ENCODE data around the gene ACLY. TPM values are rescaled to one million over a fixed set of nuclear protein-coding genes. Genes with fewer than 3 reads are reported as not detected.

Gene ACLY
- total and polyA plus RNA-seq, 2 of the 13 experiments (the other 11 are each of a cell fraction or from before 2014, with no cell fraction given): 111 to 218 TPM

DNA sequence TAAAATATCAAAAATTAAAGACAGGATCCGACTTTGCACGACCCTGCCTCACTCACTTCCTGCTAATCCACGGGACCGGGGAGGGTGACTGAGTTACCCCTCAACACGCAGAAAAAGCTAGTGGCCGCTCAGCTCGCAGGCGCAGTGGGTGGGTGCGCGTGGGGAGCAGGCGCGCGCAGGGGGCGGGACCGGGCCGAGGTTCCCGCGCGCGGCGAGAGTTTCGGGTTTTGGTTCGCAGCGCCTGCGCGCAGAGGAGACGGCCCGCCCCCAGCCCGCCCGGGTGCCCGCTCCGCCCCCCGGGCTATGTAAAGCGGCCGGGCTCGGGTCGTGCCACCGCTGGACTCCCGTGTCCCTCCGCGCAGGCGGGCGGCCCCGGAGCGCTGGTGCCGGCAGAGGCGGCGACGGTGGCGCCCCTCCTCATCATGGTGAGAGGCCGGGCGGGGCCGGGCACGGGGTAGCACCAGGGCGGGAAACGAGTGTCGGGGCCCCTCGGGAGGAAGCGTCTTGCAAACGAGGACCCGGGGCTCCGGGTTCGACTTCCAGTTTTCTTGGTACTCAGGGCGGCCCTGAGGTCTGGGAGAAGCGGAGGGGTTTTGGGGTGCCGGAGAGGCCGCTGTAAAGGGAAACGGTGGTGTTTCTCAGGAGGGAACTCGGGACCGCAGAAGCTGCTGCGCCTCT is 47.9 kb upstream of the ACLY start, which contains the start of gene CNP (continued):
- TF ChIP-seq KAT7 (CRISPR knock-in tag; IDR thresholded peaks at IDR 0.05; ENCODE audit: borderline replicate concordance) (peak; percentile 2; the same call in 1 of the 2 replicates), ZNF547 (CRISPR knock-in tag; IDR thresholded peaks at IDR 0.05) (peak; percentile 86; the same call in 1 of the 2 replicates), PLRG1 (conservative IDR thresholded peaks at IDR 0.05) (no peak), RARG (CRISPR knock-in tag; IDR thresholded peaks at IDR 0.05; ENCODE audit: low read depth) (no peak; the same call in 1 of the 2 replicates), HOXA3 (CRISPR knock-in tag; IDR thresholded peaks at IDR 0.05) (peak; percentile 83), ZNF616 (CRISPR knock-in tag; IDR thresholded peaks at IDR 0.05; ENCODE audit: low read depth) (0 out of 2 replicates have a peak, but pooled peaks have one; percentile 75), ZNF468 (CRISPR knock-in tag; IDR thresholded peaks at IDR 0.05) (peak; percentile 89; the same call in 1 of the 2 replicates), HNRNPK (IDR thresholded peaks at IDR 0.05; ENCODE audit: low read depth, low read length, poor library complexity, severe bottlenecking) (no peak), NFYC (CRISPR knock-in tag; IDR thresholded peaks at IDR 0.05) (0 out of 2 replicates have a peak, but pooled peaks have one; percentile 23), IRF2 (CRISPR knock-in tag; IDR thresholded peaks at IDR 0.05) (peak; percentile 65; the same call in 1 of the 2 replicates), MIXL1 (CRISPR knock-in tag; IDR thresholded peaks at IDR 0.05) (0 out of 2 replicates have a peak, but pooled peaks have one; percentile 33), HOXA7 (CRISPR knock-in tag; IDR thresholded peaks at IDR 0.05) (0 out of 2 replicates have a peak, but pooled peaks have one; percentile 24), DPF2 (CRISPR knock-in tag; IDR thresholded peaks at IDR 0.05; ENCODE audit: borderline replicate concordance, low read depth) (no peak), ZNF746 (CRISPR knock-in tag; IDR thresholded peaks at IDR 0.05) (peak; percentile 84), MBNL3 (CRISPR knock-in tag; conservative IDR thresholded peaks at IDR 0.05) (no peak), XRCC5 (optimal IDR thresholded peaks at IDR 0.05; ENCODE audit: low read length) (no peak)
- TF ChIP-seq, protein P1, sequence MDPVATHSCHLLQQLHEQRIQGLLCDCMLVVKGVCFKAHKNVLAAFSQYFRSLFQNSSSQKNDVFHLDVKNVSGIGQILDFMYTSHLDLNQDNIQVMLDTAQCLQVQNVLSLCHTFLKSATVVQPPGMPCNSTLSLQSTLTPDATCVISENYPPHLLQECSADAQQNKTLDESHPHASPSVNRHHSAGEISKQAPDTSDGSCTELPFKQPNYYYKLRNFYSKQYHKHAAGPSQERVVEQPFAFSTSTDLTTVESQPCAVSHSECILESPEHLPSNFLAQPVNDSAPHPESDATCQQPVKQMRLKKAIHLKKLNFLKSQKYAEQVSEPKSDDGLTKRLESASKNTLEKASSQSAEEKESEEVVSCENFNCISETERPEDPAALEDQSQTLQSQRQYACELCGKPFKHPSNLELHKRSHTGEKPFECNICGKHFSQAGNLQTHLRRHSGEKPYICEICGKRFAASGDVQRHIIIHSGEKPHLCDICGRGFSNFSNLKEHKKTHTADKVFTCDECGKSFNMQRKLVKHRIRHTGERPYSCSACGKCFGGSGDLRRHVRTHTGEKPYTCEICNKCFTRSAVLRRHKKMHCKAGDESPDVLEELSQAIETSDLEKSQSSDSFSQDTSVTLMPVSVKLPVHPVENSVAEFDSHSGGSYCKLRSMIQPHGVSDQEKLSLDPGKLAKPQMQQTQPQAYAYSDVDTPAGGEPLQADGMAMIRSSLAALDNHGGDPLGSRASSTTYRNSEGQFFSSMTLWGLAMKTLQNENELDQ (CRISPR knock-in tag; IDR thresholded peaks at IDR 0.05; ENCODE audit: borderline replicate concordance): no peak
- TF ChIP-seq, protein P2, sequence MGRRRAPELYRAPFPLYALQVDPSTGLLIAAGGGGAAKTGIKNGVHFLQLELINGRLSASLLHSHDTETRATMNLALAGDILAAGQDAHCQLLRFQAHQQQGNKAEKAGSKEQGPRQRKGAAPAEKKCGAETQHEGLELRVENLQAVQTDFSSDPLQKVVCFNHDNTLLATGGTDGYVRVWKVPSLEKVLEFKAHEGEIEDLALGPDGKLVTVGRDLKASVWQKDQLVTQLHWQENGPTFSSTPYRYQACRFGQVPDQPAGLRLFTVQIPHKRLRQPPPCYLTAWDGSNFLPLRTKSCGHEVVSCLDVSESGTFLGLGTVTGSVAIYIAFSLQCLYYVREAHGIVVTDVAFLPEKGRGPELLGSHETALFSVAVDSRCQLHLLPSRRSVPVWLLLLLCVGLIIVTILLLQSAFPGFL (CRISPR knock-in tag; IDR thresholded peaks at IDR 0.05): no peak
- TF ChIP-seq, protein P3, sequence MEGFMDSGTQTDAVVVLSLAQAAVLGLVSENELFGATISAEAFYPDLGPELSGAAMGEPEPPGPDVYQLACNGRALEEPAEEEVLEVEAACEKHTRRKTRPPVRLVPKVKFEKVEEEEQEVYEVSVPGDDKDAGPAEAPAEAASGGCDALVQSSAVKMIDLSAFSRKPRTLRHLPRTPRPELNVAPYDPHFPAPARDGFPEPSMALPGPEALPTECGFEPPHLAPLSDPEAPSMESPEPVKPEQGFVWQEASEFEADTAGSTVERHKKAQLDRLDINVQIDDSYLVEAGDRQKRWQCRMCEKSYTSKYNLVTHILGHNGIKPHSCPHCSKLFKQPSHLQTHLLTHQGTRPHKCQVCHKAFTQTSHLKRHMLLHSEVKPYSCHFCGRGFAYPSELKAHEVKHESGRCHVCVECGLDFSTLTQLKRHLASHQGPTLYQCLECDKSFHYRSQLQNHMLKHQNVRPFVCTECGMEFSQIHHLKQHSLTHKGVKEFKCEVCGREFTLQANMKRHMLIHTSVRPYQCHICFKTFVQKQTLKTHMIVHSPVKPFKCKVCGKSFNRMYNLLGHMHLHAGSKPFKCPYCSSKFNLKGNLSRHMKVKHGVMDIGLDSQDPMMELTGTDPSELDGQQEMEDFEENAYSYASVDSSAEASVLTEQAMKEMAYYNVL (CRISPR knock-in tag; IDR thresholded peaks at IDR 0.05; ENCODE audit: borderline replicate concordance): no peak

Measured in HepG2 (cell line).